CD4-positive, alpha-beta T cell treated with Interleukin-17A for 1 hour (primary cell): Measurements from ENCODE around the gene ABHD12B.

Experiments used
- DNase-seq: peaks from one replicate; pipeline ENCODE4 v3.0.0-alpha.2; 2020

ABHD12B gene, protein sequence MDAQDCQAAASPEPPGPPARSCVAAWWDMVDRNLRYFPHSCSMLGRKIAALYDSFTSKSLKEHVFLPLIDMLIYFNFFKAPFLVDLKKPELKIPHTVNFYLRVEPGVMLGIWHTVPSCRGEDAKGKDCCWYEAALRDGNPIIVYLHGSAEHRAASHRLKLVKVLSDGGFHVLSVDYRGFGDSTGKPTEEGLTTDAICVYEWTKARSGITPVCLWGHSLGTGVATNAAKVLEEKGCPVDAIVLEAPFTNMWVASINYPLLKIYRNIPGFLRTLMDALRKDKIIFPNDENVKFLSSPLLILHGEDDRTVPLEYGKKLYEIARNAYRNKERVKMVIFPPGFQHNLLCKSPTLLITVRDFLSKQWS

DNA sequence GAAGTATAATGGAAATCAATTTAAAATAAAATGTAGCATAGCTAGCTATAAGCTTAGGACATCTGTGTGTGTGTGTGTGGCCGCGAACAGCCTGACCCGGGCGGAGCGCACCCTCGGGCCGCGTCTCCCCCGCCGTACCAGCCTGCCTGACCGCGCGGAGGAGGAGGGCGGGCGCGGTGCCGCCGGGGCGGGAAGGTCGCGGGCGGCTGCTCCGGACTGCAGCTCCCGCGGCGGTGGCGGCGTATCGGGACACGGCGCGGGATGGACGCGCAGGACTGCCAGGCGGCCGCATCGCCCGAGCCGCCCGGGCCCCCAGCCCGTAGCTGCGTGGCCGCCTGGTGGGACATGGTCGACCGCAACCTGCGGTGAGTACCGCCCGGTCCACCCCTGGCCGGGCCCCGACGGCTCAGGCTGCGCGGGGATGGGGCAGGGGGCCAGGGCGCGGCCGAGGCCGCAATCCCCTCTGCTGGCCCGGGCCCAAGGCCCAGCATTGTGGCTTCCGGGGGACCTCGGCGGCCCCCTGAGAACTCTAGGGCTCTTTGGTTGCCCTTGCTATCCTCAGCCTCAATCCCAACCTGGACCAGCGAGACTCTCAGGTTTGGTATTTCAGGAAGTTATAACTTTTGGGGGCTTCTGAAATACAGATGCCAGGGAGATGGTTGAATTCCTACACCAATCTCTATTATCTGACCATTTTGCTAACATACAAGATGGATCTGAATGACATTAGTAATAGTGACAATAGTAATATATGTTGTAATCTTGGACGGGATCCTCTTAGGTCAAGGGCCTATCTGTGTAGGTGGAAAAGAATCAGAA lies at the start of gene ABHD12B:
Gene ABHD12B, plus strand, starts transcription at position 140 of the 819 bp plus-strand sequence. Its CDS starts 122 bp downstream, at position 262.
- no peak for DNase-seq

DNA sequence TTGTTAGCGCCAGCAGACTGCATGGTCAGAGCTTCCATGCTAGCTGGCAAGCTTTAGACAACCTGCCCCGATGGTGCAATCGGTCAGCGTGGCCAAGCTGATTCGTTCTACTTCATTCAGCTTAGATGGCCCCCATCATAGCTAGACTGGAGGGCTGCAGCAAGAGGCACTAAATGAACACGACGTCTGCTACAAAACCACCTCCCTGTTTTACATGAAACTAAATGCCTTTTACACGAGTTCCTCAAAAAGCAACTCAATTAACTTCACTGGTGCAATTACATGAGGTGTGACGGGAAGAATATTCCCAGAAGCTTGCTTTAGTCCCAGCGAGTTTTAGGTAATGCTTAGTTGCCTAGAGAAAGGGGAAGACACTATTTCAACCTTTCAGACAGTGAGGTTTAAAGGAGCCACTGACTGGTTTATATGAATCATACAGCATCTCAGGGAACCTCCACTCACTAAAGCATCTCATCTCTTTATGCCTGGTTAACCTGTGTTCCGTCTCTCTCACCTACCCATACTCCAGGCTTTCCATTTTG lies 49.3 kb upstream of the ABHD12B start:
- no peak for DNase-seq

DNA sequence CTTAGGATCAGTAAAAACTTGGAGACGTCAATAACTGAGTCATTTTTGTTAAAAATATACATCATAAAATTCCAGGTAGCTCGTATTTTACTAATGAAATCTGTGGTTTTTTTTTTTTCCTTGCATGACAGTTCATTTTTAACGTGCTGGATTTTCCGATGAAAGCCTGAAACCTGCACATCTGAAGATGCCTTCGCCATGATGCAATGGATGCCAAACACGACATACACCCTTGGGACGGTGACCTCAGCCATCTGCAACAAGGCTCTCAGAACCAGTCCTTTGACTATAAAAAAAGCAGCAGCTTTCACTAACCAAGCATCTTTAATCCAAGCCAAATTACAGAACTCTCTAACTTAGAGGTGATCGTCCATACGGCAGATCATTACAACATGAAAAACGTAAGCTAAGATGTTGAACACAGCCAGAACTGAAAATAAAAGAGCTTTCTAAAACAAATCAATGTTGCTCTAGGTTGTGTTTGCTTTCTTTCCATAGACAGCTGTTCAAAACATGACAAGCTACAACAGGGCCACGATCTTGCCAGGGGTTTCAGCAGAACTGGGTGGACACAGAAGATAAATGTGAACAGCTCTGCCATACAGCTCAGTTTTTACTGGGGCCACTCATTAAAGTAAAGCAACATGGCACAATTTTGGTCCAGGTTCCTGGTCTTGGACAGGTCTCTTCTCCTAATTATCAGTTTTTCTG lies 48.6 kb upstream of the ABHD12B start:
- DNase-seq: no peak

DNA sequence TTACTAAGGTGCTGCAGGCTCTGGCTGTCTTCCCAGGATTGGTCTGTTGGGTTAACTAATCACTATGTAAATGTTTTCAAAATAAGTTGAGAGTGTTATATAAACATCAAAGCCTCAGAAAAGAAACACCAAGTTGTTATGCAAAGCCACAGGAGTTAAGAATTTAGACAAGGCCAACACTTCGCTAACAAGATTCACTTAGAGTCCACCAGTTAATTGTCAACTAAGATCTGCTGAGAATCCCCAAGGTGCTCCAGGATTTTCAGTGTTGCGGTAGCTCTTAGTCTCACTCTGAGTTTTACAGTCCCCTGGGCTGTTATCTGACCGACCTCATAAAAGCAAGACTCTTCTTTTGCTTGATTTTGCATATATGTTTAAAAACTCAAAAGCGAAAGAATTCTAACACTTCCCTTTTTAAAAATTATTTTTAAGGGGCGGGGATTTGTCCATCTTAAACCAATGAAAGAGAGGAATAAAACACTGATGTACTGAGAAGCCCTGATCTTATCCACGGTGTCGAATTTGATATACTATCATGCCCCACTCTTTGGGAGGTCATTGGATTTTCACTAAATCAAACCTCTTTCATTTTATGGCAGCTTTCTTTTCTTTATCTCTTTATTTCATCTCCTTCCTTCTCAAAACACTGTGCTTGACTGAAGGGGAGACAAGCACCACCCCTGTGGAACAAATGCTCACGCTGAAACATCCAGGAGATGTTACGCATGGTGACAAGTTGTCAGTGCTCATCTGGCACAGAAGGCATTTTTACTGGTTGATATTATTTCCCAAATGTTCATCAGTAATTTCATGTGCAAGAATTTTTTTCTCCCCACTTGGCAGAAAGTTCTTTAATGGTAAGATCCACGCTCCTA lies 47.9 kb upstream of the ABHD12B start:
- peak; percentile 37 for DNase-seq

DNA sequence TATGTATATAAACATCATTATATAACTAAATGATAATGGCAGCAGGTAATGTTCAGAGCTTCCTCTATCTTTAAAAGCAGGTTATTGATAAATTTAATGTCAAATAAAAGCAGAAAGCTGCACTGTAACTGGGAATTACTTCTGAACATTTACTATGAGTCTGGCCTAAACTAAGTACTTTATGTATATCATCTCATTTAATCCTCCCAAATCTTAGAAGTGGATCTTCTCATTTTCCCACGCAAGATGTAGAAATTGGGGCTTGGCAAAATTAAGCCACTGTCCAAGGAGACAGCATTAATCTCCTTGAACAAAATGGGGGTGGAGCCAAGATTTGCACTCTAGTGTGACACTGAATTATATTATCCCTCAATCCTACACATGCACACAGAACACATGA lies 46.5 kb upstream of the ABHD12B start:
- no peak for DNase-seq

DNA sequence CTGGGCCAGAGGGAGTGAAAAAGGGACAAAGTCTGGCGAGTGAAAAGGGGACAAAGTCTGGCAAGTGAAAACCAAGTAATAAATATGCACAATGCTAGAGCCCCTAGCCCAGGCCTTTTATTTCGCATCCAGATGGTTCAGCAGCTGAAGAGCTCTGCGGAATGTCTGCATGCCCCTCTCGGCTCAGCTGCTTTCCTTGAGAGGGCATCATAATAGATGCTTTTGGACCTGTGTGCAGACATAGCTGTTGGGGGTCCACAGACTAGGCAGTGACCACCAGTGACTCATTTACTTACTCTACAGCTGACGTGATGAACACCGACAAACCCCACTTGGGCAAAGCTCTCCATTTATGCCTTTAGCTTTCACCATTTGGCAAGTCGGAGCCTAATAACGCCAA lies 45.2 kb upstream of the ABHD12B start:
- DNase-seq: no peak

DNA sequence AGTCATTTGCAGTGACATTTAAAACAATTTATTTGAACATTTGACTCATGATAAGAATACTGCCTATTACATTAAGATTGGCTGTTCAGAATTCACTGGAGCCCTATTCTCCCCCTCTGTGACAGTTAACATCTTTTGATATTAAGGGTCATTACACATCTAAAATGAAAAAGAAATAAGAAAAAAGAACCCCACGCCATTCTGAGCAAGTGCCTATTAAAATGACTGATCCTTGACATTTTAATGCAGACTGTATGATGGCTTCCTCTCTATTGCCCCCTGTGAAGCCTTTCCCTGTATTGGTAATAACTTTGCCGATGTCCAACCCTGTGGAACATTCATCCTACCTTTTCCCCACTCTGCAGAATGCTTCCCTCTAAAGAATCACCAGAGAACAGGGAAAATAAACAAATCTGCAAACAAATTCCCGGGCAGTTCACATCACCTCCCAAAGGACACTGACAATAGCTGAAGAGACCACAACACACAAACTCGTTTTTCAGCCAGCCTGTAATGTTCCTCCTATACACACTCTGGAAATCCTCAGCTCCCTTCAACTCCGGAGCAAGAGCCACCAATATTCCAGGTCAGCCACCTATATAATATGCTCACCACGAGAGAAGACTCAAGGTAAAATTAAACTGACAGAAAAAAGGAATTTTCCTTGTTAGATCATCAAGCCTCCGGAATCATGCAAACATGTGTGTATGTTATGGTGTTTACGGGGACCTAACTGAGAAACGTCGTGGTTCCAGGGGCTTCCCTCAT lies 42.9 kb upstream of the ABHD12B start:
- DNase-seq: no peak

DNA sequence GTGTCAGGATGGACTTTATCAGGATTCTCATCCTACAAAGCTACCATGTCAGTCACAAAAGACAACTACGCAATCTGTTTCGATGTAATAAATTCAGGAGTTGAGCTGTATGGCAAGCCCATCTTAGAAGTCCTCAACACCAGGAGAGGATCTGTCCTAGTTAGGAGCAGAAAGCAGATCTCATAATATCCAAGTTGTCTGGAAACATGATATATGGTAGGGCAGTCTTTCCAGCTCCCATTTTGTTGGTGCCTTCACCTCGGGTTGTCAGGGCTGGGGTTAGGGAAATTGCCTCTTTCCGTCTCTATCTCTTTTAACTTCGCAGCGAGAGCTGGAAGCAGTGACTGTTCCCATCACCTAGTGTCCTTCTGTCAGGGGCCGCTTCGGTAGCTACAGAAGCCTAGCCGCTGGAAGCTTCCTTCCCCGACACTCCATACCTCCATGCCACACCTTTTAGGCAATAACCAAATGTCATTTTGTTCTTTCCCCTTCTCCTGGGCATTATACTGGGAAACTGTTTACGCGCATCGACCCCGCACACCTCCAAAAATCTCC lies 42.3 kb upstream of the ABHD12B start:
- no peak for DNase-seq

DNA sequence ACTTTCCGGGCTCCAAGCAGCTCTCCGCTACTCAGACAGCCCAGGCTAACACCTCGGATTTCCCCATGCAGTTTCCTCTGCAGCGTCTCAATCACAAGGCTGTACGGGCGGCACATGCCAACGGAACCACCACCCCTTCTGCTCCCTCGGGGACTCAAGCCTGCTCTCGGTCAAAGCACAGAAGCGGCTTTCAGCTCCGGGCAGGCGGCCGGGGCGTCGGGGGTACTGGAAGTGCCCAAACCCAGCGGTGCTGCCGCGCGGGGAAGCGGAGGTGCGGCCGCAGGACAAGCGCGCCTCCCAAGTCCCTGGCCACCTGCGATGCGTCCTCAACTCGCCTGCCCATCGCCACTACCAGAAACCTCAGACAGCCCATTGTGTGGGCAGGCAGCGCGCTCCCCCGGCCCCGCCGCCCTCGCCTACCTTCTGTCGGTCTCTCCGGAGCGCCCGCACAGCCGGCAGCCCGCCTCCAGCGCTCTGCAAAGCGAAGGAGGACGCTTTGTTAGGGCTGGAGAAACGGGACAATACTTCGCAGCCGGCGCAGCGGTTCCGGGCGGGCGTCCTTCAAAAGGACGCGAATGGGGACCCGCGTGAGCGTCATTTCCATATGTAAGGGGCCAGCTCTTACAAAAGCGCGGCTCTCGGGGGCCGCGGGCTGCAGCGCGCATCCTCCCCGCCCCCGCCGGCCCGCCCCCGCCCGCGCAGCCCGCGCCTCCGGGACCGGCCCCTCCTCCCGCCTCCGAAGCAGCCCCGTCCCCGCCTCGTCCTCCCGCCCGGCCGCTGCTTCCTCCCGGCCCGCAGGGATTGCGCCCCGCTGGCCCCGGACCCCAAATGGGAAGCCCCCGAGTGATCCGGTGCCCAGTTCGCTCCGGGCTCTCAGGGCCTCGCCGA lies 41.6 kb upstream of the ABHD12B start:
- peak; percentile 66 for DNase-seq

DNA sequence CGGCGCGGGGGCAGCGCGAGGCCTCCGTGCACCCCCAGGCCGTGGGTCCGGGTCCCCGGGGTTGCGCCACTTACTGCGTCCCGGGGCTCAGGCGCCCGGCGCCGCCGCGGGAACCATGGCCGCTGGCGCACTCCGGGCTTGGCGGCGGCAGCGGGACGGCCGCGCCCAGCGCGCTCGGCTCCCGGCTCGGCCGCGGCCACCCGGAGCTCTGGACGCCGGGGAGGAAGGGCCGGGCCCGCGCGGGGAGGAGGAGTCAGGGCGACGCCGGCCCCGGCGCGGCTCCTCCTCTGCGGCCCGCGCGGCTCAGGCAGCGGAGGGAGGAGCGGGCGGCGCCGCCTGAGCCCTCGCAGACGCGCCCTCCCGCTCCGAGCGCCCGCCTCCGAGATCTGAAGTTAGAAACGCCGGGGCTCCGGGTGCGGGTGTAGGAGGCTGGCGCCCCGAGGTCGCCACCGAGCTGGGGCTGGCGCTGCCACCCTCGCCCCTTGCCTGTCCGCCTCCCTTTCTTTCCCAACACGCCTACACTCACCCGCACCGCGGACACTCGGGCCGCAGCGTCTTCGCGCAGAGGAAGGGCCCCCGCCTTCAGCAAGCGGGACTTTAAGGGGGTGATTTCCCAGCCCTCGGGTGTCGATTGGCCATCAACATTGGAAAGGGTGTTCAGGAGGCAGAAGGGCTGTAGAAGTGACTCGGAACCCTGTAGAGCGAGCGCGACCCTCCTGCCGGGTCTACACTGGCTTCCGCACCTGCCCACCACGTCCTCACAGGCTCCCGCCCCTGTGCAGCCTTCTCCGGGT lies 40.7 kb upstream of the ABHD12B start, which contains the start of gene NIN:
Gene NIN, minus strand, starts transcription at position 231 of the 794 bp plus-strand sequence. CDS start 9,106 bp downstream, outside the sequence.
- DNase-seq: peak; percentile 69

DNA sequence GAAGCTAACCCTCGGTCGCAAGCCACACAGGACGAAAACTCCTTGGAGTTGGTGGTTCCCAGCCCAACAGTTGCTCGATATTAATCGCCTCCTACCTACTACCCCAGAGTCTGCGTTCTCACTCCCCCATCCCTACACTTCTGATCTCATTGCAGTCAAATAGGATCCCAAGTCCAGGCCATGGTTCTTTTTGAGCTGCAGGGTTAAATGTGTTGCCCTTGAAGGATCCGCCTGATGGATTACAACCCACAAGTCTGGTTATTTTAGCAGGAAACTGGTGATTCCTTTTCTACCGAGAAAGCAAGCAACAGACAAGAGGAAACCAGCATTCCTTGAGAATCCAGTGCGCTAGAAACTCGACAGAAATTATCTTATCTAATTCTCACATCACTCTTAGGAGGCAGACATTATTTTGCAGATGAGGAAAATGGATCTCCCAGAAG lies 40.1 kb upstream of the ABHD12B start:
- DNase-seq: no peak

DNA sequence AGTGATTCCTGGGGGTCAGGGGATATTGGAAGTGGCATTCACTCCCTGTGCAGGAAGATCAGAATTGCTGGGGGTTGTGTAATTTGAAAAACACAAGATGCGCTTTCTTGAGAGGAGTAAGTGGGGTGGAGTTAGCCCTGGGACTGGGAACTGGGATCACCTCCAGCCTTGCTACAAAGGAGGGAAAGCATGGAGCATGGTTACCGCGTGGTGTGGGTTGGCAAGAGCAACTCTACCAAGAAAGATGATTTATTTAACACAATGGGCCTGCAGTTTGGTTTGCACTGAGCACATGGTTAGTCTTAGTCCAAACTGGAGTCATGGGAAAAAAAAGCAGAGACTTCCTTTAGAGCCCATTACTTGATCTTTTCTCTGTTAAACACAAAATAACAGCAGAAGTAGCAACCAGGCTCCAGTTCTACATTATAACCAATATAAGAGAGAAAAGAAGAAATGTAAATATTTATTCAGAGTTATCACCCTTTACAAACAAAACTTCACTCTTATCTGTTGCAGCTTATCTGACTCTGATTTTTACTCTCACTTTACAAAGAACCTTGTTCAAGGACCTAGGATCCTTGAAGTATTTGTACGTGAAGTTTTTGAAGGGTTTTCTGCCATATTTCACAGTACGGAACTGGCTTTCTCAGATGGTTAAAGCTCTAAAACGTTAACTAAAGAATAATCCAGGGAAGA lies 38.8 kb upstream of the ABHD12B start:
- no peak for DNase-seq

DNA sequence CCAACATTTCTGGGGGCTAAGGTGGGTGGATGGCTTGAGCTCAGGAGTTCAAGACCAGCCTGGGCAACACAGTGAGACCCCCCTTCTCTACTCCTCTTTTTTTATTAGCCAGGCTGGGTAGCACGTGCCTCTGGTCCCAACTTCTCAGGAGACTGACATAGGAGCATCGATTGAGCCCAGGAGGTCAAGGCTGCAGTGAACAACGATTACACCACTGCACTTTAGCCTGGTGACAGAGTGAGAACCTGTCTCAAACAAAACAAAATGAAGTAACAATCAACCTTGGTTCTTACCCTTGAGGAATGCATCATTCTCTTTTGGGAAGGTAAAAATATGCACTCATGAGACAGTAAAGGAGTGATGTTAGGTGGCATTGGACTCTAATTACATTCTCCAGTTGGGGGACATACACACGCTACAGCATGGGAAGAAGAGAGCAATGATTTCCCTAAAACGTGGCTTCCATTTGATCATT lies 37.0 kb upstream of the ABHD12B start:
- DNase-seq: no peak

DNA sequence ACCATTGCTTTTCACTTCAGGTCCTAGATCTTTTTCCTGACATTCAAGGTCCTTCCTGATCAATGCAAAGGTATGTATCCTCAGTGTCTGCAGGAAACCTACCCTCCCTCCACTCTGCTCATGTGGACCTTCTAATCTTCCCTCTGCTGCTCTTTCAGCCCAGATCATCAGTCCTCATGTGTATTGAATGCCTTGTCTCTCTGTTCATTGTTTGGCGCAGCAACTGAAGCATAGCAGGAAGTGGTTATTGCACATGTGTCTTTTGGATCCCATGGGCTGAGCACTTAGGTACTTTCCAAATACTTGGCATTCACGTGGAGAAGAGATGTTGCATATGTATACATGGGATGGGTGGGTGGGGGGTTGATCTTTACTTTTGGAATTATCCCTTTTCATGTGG lies 36.6 kb upstream of the ABHD12B start:
- peak; percentile 57 for DNase-seq

DNA sequence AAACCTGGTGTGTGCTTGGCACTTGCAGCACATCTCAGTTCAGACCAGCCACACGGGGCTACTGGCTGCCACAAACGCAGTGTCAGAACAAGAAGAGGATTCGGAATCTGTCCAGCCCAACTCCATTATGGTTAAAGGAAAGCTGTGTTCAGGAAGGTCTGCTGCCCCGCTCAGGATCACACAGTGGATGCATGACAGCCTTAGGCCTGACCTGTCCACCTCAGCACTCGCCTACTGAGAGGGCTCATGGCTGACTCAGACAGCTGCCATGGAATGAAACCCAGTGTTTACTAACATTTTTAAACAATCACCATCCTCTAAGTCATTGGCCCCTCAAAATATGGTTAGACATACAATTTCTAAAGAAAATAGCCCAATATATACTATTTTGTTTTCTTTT lies 35.3 kb upstream of the ABHD12B start:
- no peak for DNase-seq

DNA sequence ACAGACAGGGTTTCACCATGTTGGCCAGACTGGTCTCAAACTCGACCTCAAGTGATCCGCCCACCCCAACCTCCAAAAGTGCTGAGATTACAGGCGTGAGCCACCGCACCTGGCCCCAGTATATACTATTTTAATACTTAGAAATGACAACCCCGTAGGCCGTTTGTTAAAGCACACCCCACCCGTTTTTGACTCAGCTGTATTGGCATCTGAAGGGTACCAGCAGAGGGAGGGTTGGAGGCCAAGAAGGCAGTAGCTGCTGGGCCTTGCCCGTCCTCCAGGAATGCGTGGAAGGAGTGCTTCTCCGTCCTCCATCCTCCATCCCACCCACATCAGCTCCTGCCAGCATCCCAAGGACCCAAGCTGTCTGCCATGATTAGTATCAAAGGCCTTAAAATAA lies 34.6 kb upstream of the ABHD12B start:
- no peak for DNase-seq

DNA sequence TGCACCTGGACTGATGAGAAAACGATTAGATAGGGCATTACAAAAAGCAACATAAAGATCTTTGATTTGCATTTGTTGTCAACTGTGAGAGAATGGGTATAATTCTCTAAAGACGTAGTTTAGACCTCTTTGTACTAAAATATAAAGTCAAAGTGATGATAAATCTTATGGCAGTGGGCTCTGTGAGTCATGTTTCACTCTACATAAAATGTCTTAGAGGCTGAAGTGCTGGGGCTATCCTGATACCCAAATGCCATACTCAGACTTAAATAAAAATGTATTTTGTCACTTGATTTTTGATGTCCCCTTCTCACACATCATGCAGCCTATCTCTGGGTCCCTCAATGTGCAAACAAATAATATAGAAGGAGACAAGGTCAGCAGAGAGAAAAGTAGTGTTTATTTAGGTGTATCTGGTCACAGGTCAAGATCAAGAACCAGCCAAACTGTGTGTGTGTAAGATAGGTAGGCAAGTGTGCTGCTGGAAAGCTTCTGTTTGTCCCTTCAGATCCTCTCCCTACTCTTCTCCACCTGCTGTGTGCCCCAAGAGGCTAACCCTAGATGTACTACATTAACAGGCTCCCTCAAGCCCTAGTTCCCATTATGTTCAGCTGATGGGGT lies 33.9 kb upstream of the ABHD12B start:
- DNase-seq: no peak

DNA sequence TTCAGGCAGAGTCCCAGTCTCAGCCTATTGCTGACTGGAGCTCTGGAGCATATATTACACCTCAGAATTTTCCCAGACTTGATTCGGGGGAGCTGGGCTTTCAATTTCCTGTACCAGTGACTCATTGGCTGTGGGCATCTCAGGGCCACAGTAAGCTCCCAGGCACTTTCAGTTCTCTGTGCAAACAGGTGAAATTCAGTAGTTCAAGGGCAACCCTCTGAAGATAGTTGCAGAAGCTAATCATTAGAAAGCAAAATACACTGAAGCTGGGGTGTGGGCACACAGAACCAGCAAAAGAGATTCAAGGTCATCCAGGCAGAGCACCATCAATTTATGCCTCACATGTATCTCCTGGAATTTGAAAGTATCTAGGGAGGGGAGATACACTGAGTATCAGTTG lies 32.8 kb upstream of the ABHD12B start:
- no peak for DNase-seq
